Left renal pelvis (tissue), 4 donors: ENCODE data around the gene AFF1. TPM values are rescaled to one million over a fixed set of nuclear protein-coding genes. Genes with fewer than 3 reads are reported as not detected.
"Not testable (repeated sequence)": the region's sequence is repeated elsewhere in the genome, so short reads cannot be mapped to it uniquely, and the experiment has no call there.

ENCODE experiments used
- DNase-seq, 4 donors: peaks; one replicate each; pipeline ENCODE4 v3.0.0-alpha.2; 2013; ENCODE audit warnings: low read depth in 4 of 4, low spot score in 3 of 4
- polyA plus RNA-seq, 4 donors: library from polyadenylated mRNA; unstranded; fragments of 120-200 nt; gene quantifications; one replicate each; pipeline ENCODE4 v1.2.1, GENCODE V29; 2013; ENCODE audit not compliant: insufficient read length in 4 of 4

Gene AFF1
- polyA plus RNA-seq, 4 donors: 29.2 to 56.1 (median 50.1) TPM

DNA sequence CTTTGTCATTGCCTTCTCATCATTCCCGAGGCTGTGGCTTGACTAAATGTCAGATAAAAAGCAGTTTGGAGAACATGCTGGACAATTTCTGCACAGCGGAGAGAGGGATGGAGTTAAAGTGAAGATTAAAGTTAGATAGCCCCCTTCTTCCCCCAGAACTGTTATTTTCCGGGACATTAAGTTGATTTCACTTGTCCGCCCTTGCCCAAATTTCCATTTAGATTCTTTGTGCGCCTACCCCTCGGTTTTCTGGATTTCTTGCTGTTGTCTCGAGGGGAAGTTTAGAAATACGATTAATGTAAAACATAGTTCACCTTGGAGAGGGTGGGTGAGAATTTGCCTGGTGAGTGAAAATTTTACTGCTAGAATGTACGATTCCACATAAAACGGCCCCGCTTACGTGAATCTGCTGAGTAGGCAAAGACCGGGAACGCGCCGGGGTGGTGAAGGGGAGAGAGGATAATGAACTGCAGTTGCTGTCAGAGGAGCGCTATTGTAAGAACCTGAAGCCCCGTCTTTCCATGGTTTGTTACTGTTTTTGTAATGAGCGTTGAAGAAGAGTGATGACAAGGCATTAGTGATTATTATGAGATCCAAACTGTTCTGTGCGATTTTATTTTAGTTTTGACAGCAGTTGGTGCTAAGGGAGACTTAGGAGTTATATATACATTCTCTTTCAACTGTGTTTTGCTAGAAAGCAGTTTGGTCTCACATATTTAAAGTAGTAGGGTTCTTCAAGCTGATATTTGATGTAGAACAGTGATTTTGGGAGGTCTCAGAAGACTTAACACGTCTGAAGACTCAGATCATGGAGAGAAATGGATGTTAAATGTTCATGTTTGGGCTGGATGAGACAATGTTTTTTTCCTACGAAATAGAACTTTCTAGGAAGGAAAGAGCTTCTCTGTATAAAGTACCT is 73.0 kb downstream of the AFF1 start:
- peak in 1 of 4 donors; percentile 65 for DNase-seq

DNA sequence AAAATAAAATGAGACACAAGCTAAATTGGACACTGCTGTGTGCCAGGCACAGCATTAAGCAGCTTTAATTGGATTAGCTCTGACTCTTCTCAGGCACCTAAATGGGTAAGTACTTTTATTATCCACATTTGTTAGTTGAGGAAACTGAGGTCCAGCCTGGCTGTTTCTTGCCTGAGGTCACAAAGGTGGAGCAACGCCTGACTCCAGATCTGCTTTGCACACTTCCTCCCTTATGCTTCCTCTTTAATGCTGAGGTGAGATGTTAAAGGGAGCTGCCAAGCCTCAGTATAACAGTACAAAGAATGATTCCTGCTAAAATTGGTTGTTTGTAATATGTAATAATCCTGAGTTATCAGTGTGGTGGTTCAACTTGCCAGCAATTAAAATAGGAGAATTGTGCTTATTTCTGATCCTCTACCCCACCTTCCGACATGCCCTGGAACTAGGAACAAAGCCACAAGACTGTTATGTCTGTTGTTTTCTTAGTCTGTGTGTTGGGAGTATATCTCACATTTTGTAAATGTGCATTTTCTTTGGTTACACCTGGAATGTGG is 74.4 kb downstream of the AFF1 start:
- DNase-seq: no peak

DNA sequence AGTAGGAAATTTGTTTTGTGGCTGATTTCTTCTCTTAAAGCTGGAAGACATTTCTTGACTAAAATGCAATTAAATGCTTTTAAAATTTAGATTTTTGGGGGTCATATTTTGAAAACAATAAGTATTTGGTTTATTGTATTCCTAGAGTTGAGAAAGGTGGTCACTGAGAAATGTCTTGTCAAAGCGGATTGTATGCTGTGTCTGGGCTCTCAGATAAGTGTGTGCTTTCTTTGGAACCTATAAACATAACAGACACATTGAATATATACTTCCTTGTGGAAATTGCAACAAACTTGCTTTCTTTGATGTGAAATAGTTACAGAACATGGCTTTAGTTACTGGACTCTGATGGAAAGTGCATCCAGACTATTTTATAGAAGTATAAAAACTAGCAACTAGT is 75.4 kb downstream of the AFF1 start:
- no peak for DNase-seq

DNA sequence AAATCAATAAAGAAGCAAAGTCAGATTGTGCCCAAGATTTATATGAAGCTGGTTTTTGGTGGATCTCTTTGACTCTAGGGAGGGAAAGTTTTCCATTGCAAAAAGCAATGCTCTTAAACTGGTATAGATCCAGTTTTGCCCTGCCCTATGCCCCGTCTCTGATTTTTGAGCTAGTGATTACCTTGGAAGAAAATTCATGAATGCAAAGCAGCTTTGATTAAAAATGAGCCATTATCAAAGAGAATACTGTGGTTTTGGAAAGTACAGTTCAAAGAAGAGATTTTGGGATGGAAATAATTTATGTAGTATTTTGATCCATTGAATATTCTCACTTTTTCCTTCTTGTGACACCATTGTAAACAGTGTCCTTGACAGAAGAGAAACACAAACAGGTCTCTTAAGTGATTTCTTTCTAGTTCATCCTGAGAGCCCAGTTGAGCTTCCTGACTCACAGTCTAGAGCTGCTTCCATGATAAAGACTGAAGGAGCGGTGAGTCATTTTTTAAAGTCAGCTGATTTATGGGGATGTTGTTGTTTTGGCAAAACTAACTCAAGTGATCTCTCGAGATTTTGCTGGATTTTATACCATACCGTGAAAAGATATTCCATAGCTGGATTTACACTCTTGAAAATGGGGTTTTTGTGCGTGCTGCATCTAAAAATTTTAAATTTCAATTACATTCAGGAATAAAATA is 76.7 kb downstream of the AFF1 start:
- no peak for DNase-seq

DNA sequence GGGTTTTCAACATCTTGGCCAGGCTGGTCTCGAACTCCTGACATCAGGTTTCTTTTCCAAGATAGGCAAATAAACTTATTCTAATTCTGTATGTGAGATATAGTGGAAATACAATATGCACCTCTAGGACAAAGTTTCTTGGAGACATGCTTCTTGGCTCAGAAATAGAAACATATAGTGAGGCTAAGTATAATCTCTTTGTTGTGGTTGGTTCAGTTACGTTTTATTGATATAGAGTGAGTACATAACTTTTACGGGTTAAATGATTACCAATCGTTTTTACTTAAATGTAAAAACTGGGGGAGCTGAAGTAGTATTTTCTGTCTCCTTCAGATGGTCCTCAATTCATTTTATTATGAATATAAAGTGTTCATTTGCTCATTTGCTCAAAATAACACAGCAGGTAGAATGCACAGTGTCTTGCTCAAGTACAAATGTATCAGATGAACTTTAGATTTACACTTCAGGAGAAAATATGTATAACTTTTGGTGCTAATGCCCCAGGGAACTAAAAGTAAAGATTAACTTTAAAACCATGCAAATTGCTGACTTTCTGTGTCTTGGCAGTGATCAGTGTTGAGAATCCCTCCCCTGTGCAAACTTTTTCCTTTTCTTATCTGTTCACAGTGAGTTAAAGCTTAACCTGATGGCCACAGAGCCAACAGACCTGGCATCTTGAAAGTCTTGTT is 77.6 kb downstream of the AFF1 start:
- DNase-seq: no peak

DNA sequence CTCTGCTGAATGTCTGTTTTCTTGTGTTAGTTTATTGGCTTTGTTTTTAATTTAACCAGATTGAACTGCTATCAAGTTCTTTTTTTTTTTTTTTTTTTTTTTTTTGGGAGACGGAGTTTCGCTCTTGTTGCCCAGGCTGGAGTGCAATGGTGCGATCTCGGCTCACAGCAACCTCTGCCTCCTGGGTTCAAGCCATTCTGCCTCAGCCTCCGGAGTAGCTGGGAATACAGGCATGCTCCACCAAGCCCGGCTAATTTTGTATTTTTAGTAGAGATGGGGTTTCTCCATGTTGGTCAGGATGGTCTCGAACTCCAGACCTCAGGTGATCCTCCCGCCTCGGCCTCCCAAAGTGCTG is 78.1 kb downstream of the AFF1 start:
- DNase-seq: not testable (repeated sequence)

DNA sequence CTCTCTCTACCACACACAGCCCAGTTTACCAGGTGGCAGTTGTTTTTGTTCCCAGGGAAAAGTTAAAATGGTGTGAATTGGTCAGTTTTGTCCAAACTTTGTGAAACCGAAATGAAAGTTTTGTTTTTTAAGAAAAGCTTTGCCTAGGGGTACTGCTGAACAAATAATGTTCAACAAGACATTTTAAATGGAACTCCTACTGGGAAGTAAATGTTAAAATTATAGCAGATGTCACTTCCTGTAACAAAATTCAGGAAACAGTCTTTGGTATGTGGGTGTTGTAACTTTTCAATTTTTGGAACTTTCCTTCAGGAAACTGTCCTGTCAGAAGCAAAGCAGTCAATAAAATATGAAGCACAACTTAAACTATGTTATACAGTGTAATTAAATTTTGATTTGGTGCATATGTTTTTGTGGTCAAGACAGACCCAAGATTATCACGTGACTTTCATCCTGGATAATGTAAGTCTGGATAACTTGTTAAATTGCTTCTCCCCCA is 79.5 kb downstream of the AFF1 start:
- DNase-seq: no peak

DNA sequence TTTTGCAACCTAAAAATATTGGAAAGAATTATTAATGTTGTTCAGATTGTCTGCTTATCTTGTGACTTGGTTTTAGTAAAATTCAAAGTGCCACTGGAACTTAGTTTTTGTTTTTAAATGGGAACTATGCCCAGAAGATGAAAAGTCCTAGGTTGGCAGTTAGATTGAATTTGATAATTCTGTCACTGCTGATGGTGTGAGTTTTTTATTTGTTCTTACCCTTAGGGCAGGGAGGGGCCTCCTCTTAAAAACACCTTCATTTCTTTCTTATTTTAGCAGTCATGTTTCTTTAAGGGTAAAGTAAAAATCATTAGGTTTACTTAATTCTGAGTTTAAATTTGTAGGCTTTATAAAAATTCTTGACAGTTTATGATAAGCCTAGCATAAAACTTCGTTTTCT is 80.6 kb downstream of the AFF1 start:
- no peak for DNase-seq

DNA sequence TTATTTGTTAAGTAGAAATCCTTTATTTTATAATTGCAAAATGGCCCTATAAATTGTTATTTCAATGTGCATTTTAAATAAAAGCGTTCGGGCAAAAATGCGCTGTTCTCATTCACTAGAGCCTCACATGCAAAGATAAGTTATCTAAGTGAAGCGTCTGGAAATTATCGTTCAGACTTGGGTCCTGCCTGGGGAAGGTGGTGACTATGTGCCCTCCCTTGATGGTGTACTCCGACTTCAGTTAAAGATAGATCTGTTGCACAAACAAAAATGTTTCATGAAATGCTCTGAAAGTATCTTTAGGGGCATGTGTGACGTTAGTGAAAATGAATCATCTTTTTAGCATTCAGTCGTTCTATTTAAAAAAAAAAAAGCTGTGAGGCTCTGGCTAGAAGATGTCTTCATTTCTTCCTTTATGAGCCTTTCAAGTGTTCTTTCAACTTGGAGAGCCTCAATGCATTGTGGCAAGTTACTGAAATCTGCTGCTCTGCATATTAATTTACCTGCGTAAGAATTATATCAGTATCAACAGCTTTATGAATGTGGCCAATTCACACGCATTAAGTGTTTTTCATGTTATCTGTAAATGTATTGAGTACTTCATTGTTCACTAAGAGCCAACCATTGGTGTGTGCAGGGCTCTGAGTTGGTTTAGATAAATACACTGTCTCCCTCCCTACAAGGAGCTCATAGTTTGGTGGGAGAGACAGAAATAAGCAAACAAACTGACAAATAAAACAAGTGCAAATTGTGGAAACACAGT is 83.0 kb downstream of the AFF1 start:
- DNase-seq: no peak

DNA sequence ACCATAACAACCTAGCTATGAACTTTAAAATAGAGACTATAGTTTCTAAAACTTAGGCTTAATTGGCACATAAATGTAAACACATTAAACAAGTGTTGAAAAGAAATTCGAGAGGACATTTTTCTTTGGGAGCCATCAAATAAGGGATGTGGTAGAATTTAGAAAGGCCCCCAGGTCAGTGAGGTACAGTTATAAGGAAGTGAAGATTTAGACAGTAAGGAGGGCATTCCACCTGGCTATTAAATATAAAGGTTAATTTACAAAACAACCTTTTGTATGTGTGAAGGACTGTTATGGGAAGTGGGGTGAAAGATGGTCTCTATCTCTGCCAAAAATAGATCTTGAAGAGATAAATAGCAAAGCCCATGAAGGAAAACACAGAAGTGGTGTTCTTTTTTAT is 83.9 kb downstream of the AFF1 start:
- DNase-seq: no peak

DNA sequence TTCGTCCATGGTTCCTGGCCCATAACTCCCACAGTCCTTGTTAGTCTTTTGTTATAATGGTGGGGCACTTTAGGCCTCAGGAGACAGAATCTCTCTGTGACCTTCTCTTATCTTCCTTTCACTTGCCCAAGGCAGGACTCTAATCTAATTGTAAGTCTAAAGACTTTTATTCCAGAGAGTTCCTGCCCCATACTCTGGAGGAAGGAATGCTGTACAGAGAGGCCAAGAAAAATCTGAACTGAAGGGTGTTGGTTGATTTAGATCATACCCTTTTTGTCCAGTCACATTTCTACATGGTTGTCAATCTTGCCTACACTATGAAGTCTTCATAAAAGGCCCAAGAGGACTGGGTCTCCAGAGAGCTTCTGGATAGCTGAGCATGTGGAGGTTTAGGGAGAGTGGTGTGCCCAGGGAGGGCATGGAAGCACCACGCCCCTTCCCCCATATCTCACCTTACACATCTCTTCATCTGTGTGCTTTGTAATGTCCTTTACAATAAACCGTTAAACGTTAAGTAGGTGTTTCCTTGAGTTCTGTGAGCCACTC is 84.5 kb downstream of the AFF1 start:
- DNase-seq: no peak

DNA sequence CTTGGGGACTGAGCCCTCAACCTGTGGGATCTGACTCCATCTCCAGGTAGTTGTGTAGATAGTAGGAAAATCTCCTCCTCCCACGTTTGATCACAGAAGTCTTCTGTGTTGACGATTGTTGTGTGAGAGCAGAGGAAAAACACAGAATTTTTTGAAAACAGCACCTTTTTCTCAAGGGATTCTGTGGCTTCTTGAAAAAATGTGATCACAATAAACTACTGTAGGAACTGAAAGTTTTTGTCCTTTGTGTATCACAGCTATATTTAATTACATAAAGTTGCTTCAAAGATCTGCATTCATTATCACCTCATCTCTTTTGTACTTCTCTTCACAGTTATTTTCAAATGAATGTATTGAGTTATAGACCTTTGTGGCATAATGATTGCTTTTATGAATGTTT is 85.1 kb downstream of the AFF1 start:
- DNase-seq: no peak

DNA sequence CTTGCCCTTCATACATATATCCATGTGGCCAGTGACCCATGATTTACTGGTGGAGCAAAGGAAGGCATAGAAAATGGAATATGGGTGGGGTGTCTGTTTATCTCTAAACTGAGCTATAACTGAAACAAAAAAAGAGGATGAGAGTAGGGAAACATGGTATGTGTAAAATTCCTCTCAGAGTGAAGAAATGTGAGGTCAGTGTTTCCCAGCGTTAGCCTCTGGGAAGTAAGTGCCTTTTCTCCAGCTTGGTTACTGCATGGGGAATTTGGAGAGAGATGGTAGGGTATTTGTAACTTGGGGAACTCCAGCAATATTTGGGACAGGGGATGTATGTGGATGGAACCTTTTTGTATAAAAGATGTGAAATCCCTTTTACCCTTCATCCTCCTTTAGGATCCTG is 89.4 kb downstream of the AFF1 start:
- DNase-seq: no peak

DNA sequence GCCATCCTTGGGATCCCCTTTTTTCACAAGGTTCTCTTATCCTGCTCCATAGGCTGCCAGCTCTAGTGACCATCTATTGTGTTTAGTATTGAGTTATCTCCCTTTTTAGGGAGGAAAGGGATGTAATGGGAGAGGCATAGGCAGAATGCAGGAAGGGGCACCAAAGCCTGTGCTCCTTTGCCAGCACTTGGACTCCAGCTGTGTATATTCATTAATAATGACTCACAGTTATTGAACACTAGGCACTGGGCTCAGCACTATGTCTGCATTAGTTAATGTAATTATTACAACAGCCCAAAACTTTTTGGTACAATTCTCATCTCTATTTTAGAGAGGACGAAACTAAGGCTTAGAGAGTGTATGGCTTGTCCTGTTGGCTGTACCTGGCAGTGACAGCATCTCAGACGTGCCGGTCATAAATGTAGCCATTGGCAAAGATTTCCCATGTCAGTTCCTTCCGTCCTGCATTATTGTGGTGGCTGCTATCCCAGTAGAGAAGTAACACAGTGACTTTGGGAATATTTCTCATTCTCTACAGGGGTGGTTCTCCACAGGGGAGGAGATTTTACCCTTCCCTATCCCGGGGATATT is 90.3 kb downstream of the AFF1 start:
- no peak for DNase-seq

DNA sequence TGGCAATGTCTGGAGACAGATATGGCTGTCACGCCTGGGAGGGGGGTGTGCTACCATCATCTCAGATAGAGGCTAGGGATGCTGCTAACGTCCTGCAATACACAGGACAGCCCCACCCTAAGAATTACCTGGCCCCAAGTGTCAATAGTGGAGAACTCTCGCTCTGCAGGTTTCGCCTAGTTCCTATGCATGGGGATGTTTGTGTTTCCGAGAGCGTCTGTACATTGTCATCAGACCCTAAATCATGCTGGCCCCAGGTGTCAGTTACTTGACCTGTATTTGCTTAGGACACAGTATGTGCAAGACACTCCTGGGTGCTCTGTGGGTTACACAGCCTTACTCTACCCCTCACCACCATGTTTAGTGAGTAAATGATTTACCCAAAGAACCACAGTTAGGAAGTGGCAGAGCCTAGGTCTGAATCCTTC is 90.8 kb downstream of the AFF1 start:
- DNase-seq: no peak

DNA sequence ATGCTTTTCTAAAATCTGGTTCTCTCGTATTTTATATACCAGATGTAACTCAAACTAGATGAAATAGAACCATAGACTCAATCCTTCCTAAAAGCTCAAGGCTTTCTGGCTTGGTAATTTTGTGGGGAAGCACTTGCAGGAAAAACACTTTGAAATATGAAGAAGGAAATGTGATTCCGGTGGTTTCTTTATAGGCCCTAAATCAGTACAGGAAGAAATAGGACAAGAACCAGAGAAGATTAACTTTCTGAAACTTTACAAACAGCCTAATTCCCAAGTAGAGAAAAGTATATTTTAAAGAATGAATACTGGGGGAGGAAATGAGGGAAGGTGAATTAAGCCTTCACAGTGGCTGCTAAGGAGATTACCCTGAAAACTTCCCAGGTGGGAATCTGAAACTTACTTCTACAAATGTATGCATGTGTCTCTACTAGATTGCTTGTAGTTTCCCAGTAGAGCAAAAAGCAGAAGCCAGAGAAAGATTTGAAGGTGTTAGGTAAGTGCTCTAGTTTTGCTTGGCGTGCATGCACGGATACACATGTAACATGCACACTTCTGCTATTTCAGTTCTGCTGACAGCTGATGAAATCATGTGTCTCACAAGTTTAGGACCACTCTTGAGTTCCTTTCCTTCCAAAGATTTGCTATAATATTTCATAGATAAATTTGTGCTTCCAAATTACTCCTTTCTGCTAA is 92.1 kb downstream of the AFF1 start:
- DNase-seq: no peak

DNA sequence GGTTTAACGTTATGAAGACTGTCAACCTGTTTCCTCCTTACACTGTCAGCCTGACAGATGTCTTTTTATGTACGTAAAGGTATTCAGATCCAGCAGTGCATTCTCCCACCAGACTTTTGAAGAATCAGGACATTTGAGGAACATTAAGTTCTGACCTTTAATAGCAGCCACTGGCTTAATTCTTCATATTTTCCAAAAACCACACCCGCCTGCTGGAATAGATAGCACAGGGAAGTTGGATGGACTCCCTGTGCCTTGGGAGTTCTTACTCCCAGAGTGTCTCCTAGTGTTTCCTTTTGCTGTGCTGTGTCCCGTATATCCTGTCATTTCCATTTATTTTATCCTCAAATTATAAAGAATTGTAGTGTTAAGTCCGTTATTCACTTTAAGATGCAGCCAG is 94.5 kb downstream of the AFF1 start:
- DNase-seq: no peak

DNA sequence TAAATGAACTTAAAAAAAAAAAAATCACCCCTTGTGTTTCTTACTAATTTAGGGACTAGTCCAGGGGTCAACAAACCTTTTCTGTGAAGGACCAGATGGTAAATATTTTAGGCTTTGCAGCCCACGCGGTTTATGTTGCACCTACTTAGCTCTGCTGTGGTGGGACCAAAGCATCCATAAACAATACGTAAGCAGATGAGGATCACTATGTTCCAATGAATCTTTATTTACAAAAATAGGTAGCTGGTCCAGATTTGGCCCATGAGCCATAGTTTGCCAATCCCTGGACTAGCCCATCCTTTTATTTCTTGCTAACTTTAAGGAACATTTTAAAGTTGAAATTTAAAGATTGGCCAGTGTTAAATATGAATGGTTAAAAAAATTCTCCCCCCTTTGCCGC is 95.3 kb downstream of the AFF1 start:
- no peak for DNase-seq
